ACC112 (cell line): ENCODE data around the gene GRIK5.

ENCODE experiments used
- H2AFZ ChIP-seq: fragments of 200-600 bp; sonication (generic); one replicate; pipeline ENCODE4 v1.6.0; 2017; ENCODE audit warnings: antibody characterized with exemption, low read length; ENCODE audit not compliant: unreplicated experiment
- H3K27ac ChIP-seq: fragments of 200-600 bp; sonication (generic); 2 replicates; pipeline ENCODE4 v1.5.1; 2014; ENCODE audit warnings: low read depth, mild to moderate bottlenecking, antibody characterized with exemption, low read length, moderate library complexity
- H3K27me3 ChIP-seq: fragments of 200-600 bp; sonication (generic); 2 replicates; pipeline ENCODE4 v1.6.1; 2014; ENCODE audit warnings: mild to moderate bottlenecking, antibody characterized with exemption, low read length, moderate library complexity, mixed read lengths; ENCODE audit not compliant: insufficient read depth
- H3K36me3 ChIP-seq: fragments of 200-600 bp; sonication (generic); 2 replicates; pipeline ENCODE4 v1.6.1; 2016; ENCODE audit warnings: mild to moderate bottlenecking, antibody characterized with exemption, low read length, moderate library complexity, mixed read lengths; ENCODE audit not compliant: insufficient read depth
- H3K4me1 ChIP-seq: fragments of 200-600 bp; sonication (generic); one replicate; pipeline ENCODE4 v1.6.1; 2016; ENCODE audit warnings: low read length, mixed read lengths; ENCODE audit not compliant: insufficient read depth, unreplicated experiment, control insufficient read depth
- H3K4me3 ChIP-seq: fragments of 200-600 bp; sonication (generic); 2 replicates; pipeline ENCODE4 v1.5.1; 2014; ENCODE audit warnings: mild to moderate bottlenecking, low read depth, low read length
- H3K79me2 ChIP-seq: fragments of 200-600 bp; sonication (generic); one replicate; pipeline ENCODE4 v1.6.0; 2016; ENCODE audit warnings: low read length; ENCODE audit not compliant: control insufficient read depth, unreplicated experiment, insufficient read depth

GRIK5 gene, protein sequence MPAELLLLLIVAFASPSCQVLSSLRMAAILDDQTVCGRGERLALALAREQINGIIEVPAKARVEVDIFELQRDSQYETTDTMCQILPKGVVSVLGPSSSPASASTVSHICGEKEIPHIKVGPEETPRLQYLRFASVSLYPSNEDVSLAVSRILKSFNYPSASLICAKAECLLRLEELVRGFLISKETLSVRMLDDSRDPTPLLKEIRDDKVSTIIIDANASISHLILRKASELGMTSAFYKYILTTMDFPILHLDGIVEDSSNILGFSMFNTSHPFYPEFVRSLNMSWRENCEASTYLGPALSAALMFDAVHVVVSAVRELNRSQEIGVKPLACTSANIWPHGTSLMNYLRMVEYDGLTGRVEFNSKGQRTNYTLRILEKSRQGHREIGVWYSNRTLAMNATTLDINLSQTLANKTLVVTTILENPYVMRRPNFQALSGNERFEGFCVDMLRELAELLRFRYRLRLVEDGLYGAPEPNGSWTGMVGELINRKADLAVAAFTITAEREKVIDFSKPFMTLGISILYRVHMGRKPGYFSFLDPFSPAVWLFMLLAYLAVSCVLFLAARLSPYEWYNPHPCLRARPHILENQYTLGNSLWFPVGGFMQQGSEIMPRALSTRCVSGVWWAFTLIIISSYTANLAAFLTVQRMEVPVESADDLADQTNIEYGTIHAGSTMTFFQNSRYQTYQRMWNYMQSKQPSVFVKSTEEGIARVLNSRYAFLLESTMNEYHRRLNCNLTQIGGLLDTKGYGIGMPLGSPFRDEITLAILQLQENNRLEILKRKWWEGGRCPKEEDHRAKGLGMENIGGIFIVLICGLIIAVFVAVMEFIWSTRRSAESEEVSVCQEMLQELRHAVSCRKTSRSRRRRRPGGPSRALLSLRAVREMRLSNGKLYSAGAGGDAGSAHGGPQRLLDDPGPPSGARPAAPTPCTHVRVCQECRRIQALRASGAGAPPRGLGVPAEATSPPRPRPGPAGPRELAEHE

DNA sequence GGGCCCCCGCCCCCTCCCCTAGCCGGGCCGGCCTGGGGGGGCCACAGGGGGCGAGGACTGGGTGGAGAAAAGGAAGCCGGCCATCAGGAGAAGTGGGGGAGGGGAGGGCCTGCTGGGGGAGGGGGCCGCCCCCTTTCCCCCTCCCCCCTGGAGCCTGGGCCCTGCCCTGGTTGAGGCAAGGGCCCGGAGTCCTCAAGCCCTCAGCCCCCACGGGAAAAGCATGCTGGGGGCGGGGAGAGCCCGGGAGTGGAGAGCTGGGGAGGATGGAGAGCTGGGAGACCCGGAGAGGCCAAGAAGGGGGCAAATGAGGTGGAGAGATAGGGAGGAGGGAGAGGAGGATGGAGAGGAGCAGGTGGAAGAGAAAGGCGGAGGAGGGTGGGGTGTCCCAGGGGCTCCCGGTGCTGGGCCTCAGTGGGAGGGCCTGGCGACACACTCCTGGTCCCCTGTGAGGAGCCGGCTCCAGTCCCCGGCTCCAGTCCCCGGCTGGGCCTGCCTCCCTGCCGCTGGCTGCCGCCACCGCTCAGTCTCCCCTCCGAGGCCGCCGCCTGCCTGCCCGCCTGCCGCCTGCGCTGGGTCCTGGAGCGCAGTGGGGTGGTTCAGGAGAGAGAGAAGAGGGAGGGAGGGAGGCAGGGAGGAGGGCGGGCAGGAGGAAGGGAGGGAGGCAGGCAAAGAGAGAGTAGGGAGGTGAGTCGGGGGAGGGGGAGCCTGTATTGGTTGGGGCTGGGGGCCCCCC, at the start of gene GRIK5:
Gene GRIK5, minus strand, starts transcription at position 588 of the 733 bp plus-strand sequence. CDS start 4,436 bp downstream, outside the sequence.
- no peaks in the 10 kb centered on the region for H3K79me2 ChIP-seq
- H3K36me3 ChIP-seq, result no peaks in the 10 kb centered on the region
- peaks cover 38% of the 10 kb centered on the region for H3K27me3 ChIP-seq
- H3K27ac ChIP-seq, result no peak within 1 kb of the TSS
- H3K4me3 ChIP-seq, result no peak within 1 kb of the TSS
- no peak within 1 kb of the TSS for H2AFZ ChIP-seq
- no peaks in the 10 kb centered on the region for H3K4me1 ChIP-seq

DNA sequence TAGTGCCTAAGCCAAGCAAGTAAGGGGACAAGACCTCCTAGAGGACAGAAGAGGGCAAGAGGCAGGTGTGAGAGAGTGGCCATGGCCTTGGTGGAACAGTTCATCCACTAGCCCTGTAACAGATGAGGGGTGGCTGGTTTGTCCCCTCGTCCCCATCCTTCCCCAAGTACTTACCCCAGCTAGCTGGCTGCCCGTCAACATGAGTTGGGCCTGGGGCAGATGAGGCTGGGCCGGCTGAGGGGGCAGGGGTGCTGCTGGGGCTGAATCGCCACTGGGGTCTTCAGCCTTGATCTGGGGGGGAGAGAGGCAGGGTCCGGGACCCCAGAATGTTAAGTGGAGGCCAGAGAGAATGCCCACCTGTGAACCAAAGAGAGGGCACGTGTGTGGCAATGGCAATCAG, 47.1 kb upstream of the GRIK5 start:
- Histone ChIP-seq H3K27ac (no peak overlapping the region), H3K79me2 (no peaks in the 10 kb centered on the region), H3K36me3 (no peaks in the 10 kb centered on the region), H2AFZ (no peak overlapping the region), H3K4me3 (no peak overlapping the region), H3K27me3 (no peaks in the 10 kb centered on the region), H3K4me1 (peaks cover 42% of the 10 kb centered on the region)

- peaks cover 43% of the 10 kb centered on the region for H3K4me1 ChIP-seq
Measured at GRCh38 chr19:42116308-42117075, 46.5 kb upstream of the GRIK5 start.

DNA sequence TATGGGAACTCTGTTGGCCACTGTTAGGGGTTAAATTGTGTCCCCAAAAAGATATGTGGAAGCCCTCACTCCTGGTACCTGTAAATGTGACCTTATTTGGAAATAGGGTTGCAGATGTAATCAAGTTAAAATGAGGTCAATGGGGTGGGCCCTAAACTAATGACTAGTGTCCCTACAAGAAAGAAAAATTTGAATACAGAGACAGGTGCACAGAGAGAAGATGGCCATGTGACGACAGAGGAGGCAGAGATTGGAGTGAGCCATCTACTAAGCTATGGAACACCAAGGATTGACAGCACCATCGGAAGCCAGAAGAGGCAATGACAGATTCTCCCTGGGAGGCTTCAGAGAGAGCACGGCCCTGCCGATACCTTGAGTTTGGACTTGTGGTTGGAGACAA, 45.7 kb upstream of the GRIK5 start:
- Histone ChIP-seq H3K4me1 (peaks cover 40% of the 10 kb centered on the region), H3K27ac (no peak overlapping the region), H3K4me3 (no peak overlapping the region), H3K79me2 (no peaks in the 10 kb centered on the region), H3K36me3 (no peaks in the 10 kb centered on the region), H3K27me3 (no peaks in the 10 kb centered on the region), H2AFZ (no peak overlapping the region)

More at GRCh38 chr19:42116308-42117075, 46.5 kb upstream of the GRIK5 start:
- Histone ChIP-seq H3K79me2 (no peaks in the 10 kb centered on the region), H3K4me3 (no peak overlapping the region), H2AFZ (no peak overlapping the region), H3K27ac (no peak overlapping the region), H3K36me3 (no peaks in the 10 kb centered on the region), H3K27me3 (no peaks in the 10 kb centered on the region)

GRCh38 chr19:42115219-42115618, 45.2 kb upstream of the GRIK5 start:
- Histone ChIP-seq H3K27ac (no peak overlapping the region), H3K4me1 (peaks cover 37% of the 10 kb centered on the region), H3K36me3 (no peaks in the 10 kb centered on the region), H2AFZ (no peak overlapping the region), H3K4me3 (no peak overlapping the region), H3K79me2 (no peaks in the 10 kb centered on the region), H3K27me3 (no peaks in the 10 kb centered on the region)

DNA sequence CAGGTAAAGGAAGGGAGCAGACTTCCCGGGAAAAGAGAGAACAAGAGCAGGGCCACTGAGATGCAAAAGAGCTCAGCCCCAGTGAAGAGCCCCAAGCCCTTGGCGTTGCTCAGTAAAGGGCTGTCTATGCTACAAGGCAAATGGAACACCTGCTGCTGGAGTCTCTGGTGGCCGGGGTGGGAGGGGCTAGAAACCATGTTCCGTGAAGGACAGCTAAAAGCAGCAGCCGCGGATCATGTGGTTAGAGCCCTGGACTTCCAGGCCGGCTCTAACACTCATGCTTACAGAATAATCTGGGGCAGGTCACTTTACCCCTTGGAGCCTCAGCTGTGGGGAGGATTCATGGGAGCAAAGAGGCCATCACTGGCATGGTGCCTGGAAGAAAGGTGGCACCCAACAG, 44.4 kb upstream of the GRIK5 start:
- Histone ChIP-seq H3K36me3 (no peaks in the 10 kb centered on the region), H3K4me1 (peaks cover 37% of the 10 kb centered on the region), H3K4me3 (no peak overlapping the region), H3K27me3 (no peaks in the 10 kb centered on the region), H3K79me2 (no peaks in the 10 kb centered on the region), H2AFZ (no peak overlapping the region), H3K27ac (peak overlapping the region; percentile 97)

DNA sequence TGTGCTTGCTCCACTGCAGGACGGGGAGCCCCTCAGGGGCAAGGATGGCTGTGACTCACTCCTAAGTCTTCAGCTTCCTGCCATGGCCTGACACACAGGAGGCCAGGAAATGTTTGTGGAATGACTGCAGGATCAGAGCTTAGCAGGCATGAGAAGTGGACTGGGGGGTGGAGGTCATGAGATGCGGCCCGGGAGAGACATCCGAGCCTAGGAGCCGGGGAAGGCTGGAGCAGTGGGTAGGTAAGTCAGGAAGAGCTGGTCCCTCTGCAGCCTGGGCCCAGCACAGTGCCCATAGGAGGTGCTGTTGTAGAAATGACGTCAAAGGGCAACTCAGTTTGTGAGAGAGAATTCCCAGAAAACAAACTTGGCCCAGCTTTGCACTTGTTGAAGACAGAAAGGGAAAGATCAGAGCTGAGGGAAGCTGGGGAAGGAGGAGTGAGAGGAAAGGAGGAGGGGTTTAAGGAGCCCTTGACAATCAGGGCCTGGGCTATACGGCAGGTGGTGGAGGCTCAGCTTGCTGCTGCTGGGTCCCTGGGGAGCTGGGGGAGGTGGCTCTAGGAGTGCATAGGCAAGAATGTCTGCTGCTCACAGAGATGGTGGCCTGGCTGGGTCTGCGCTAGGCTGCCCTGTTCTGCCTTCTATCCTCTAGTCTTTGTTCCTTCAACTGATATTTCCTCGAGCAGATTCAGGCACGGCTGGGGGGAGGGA, 43.8 kb upstream of the GRIK5 start:
- no peak overlapping the region for H3K4me3 ChIP-seq
- H3K27ac ChIP-seq, result peak overlapping the region; percentile 97
- no peaks in the 10 kb centered on the region for H3K36me3 ChIP-seq
- no peaks in the 10 kb centered on the region for H3K79me2 ChIP-seq
- peaks cover 37% of the 10 kb centered on the region for H3K4me1 ChIP-seq
- no peaks in the 10 kb centered on the region for H3K27me3 ChIP-seq
- H2AFZ ChIP-seq, result no peak overlapping the region

DNA sequence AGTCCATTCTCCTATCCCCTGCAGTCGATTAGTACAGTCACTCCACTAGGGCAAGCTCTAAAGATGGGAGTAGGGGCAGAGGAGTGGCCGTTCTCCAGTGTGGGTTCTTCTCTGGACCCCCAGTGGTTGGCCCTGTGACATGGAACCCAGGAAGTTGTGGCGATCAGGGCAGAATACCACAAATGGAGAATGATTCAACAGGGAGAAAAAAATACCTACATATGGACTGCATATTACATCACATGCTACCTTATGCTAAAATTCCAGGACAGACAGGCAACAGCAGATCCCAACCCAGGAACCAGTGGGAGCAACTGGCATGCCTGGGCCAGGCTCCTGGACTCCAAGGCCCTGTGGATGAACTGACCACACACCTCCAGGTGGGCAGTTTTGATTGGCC, 41.8 kb upstream of the GRIK5 start:
- Histone ChIP-seq H2AFZ (no peak overlapping the region), H3K27ac (peak overlapping the region; percentile 97), H3K36me3 (no peaks in the 10 kb centered on the region), H3K4me3 (no peak overlapping the region), H3K79me2 (no peaks in the 10 kb centered on the region), H3K4me1 (peaks cover 35% of the 10 kb centered on the region), H3K27me3 (no peaks in the 10 kb centered on the region)

DNA sequence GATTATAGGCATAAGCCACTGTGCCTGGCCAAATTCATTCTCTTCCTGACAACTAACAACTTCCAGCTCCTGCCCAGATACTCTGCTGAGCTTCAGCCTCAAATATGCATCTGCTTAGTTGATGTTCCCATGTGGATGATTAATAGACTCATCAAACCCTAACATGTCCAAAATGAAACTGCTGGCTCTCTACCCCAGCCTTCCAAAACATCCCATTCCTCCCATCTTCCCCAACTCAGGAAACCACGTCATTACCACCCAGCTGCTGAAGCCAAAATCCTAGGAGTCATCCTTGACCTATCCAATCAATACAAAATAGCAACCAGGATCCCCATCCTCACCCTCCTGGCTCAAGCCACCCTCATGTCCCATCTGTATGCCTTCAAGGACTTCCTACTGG, 41.4 kb upstream of the GRIK5 start:
- peak overlapping the region; percentile 97 for H3K27ac ChIP-seq
- H3K36me3 ChIP-seq, result no peaks in the 10 kb centered on the region
- no peaks in the 10 kb centered on the region for H3K27me3 ChIP-seq
- peaks cover 35% of the 10 kb centered on the region for H3K4me1 ChIP-seq
- no peak overlapping the region for H2AFZ ChIP-seq
- H3K79me2 ChIP-seq, result no peaks in the 10 kb centered on the region
- H3K4me3 ChIP-seq, result no peak overlapping the region
